ENCODE measurements around the gene HS3ST4.

Gene HS3ST4

GRCh38 chr16:25897702-25898101 lies 205.9 kb downstream of the HS3ST4 start:
- no peak for DNase-seq

- no peak for DNase-seq
Measured at GRCh38 chr16:25905810-25906209, 214.1 kb downstream of the HS3ST4 start.

- DNase-seq, result no peak
Measured at GRCh38 chr16:25910971-25911370, 219.2 kb downstream of the HS3ST4 start.

- DNase-seq, result no peak
Measured at GRCh38 chr16:25912321-25912720, 220.6 kb downstream of the HS3ST4 start.

- no peak for DNase-seq
Measured at GRCh38 chr16:25914357-25914962, 222.7 kb downstream of the HS3ST4 start.

- DNase-seq, result no peak
Measured at GRCh38 chr16:25916037-25916436, 224.3 kb downstream of the HS3ST4 start.

GRCh38 chr16:25922438-25922837 lies 230.7 kb downstream of the HS3ST4 start:
- no peak for DNase-seq

GRCh38 chr16:25925421-25925820 lies 233.7 kb downstream of the HS3ST4 start:
- no peak for DNase-seq

GRCh38 chr16:25931473-25932035 lies 239.8 kb downstream of the HS3ST4 start:
- no peak for DNase-seq

- no peak for DNase-seq
Measured at GRCh38 chr16:25941800-25942499, 250.2 kb downstream of the HS3ST4 start.

GRCh38 chr16:25950586-25951281 lies 259.0 kb downstream of the HS3ST4 start:
- no peak for DNase-seq

GRCh38 chr16:25951999-25952398 lies 260.2 kb downstream of the HS3ST4 start:
- DNase-seq, result no peak

- no peak for DNase-seq
Measured at GRCh38 chr16:25952983-25953382, 261.2 kb downstream of the HS3ST4 start.

- no peak for DNase-seq
Measured at GRCh38 chr16:25957707-25958106, 265.9 kb downstream of the HS3ST4 start.

GRCh38 chr16:25959221-25959620 lies 267.5 kb downstream of the HS3ST4 start:
- no peak for DNase-seq

- DNase-seq, result peak; percentile 42
Measured at GRCh38 chr16:25966172-25967097, 274.7 kb downstream of the HS3ST4 start.

GRCh38 chr16:25977121-25977520 lies 285.4 kb downstream of the HS3ST4 start:
- no peak for DNase-seq

- DNase-seq, result no peak
Measured at GRCh38 chr16:25978218-25978617, 286.5 kb downstream of the HS3ST4 start.

- no peak for DNase-seq
Measured at GRCh38 chr16:25988084-25988483, 296.3 kb downstream of the HS3ST4 start.

- no peak for DNase-seq
Measured at GRCh38 chr16:25988882-25989281, 297.1 kb downstream of the HS3ST4 start.

- DNase-seq, result no peak
Measured at GRCh38 chr16:25996052-25996451, 304.3 kb downstream of the HS3ST4 start.

- DNase-seq, result no peak
Measured at GRCh38 chr16:26005336-26005735, 313.6 kb downstream of the HS3ST4 start.

- no peak for DNase-seq
Measured at GRCh38 chr16:26012376-26012775, 320.6 kb downstream of the HS3ST4 start.
